ENCODE data around the gene HNF4A. TPM values are rescaled to one million over a fixed set of nuclear protein-coding genes. Genes with fewer than 3 reads are reported as not detected.

Gene HNF4A
- total RNA-seq, 1 donor from 2014 or later = not detected

GRCh38 chr20:44419131-44419844 lies 63.8 kb downstream of the HNF4A start:
- H3K36me3 ChIP-seq (ENCODE audit: control insufficient read depth in 3 of 3, insufficient read depth in 3 of 3, low read length in 3 of 3) = no peaks in the 10 kb centered on the region
- no peak overlapping the region for H3K9ac ChIP-seq (ENCODE audit: low read depth in 1 of 3, low read length in 3 of 3)
- no peak overlapping the region for H3K4me3 ChIP-seq (ENCODE audit: low read length in 3 of 3)
- H3K27ac ChIP-seq (ENCODE audit: low read depth, low read length) = no peak overlapping the region
- H3K9me3 ChIP-seq (ENCODE audit: control insufficient read depth in 3 of 3, low read length in 3 of 3) = no peaks in the 10 kb centered on the region
- H3K27me3 ChIP-seq (ENCODE audit: control insufficient read depth in 3 of 3, insufficient read depth in 3 of 3, low read length in 3 of 3) = peaks cover 14 to 24% (median 14%) of the 10 kb centered on the region in 3 donors
- H3K4me1 ChIP-seq (ENCODE audit: control insufficient read depth in 3 of 3, insufficient read depth in 3 of 3, low read length in 3 of 3) = no peaks in the 10 kb centered on the region

- H3K36me3 ChIP-seq (ENCODE audit: control insufficient read depth in 3 of 3, insufficient read depth in 3 of 3, low read length in 3 of 3) = no peaks in the 10 kb centered on the region
- H3K9ac ChIP-seq (ENCODE audit: low read depth in 1 of 3, low read length in 3 of 3) = no peak overlapping the region
- H3K9me3 ChIP-seq (ENCODE audit: control insufficient read depth in 3 of 3, low read length in 3 of 3) = no peaks in the 10 kb centered on the region
- no peak overlapping the region for H3K27ac ChIP-seq (ENCODE audit: low read depth, low read length)
- no peaks in the 10 kb centered on the region for H3K4me1 ChIP-seq (ENCODE audit: control insufficient read depth in 3 of 3, insufficient read depth in 3 of 3, low read length in 3 of 3)
- H3K4me3 ChIP-seq (ENCODE audit: low read length in 3 of 3) = no peak overlapping the region
- peaks cover 14 to 16% (median 14%) of the 10 kb centered on the region in 3 donors for H3K27me3 ChIP-seq (ENCODE audit: control insufficient read depth in 3 of 3, insufficient read depth in 3 of 3, low read length in 3 of 3)
Measured at GRCh38 chr20:44420497-44420896, 65.0 kb downstream of the HNF4A start.

GRCh38 chr20:44422083-44422482 lies 66.6 kb downstream of the HNF4A start:
- Histone ChIP-seq H3K4me3 (ENCODE audit: low read length in 3 of 3) (no peak overlapping the region), H3K9ac (ENCODE audit: low read depth in 1 of 3, low read length in 3 of 3) (no peak overlapping the region), H3K4me1 (ENCODE audit: control insufficient read depth in 3 of 3, insufficient read depth in 3 of 3, low read length in 3 of 3) (no peaks in the 10 kb centered on the region), H3K27me3 (ENCODE audit: control insufficient read depth in 3 of 3, insufficient read depth in 3 of 3, low read length in 3 of 3) (peaks cover 10 to 16% (median 14%) of the 10 kb centered on the region in 3 donors), H3K36me3 (ENCODE audit: control insufficient read depth in 3 of 3, insufficient read depth in 3 of 3, low read length in 3 of 3) (no peaks in the 10 kb centered on the region), H3K9me3 (ENCODE audit: control insufficient read depth in 3 of 3, low read length in 3 of 3) (no peaks in the 10 kb centered on the region), H3K27ac (ENCODE audit: low read depth, low read length) (no peak overlapping the region)

- Histone ChIP-seq H3K9me3 (ENCODE audit: control insufficient read depth in 3 of 3, low read length in 3 of 3) (no peaks in the 10 kb centered on the region), H3K27ac (ENCODE audit: low read depth, low read length) (no peak overlapping the region), H3K9ac (ENCODE audit: low read depth in 1 of 3, low read length in 3 of 3) (no peak overlapping the region), H3K36me3 (ENCODE audit: control insufficient read depth in 3 of 3, insufficient read depth in 3 of 3, low read length in 3 of 3) (no peaks in the 10 kb centered on the region), H3K27me3 (ENCODE audit: control insufficient read depth in 3 of 3, insufficient read depth in 3 of 3, low read length in 3 of 3) (peaks cover 10 to 16% (median 14%) of the 10 kb centered on the region in 3 donors), H3K4me1 (ENCODE audit: control insufficient read depth in 3 of 3, insufficient read depth in 3 of 3, low read length in 3 of 3) (no peaks in the 10 kb centered on the region), H3K4me3 (ENCODE audit: low read length in 3 of 3) (no peak overlapping the region)
Measured at GRCh38 chr20:44423480-44423879, 68.0 kb downstream of the HNF4A start.

- no peak overlapping the region for H3K4me3 ChIP-seq (ENCODE audit: low read length in 3 of 3)
- H3K36me3 ChIP-seq (ENCODE audit: control insufficient read depth in 3 of 3, insufficient read depth in 3 of 3, low read length in 3 of 3) = no peaks in the 10 kb centered on the region
- H3K4me1 ChIP-seq (ENCODE audit: control insufficient read depth in 3 of 3, insufficient read depth in 3 of 3, low read length in 3 of 3) = no peaks in the 10 kb centered on the region
- H3K9me3 ChIP-seq (ENCODE audit: control insufficient read depth in 3 of 3, low read length in 3 of 3) = no peaks in the 10 kb centered on the region
- H3K27me3 ChIP-seq (ENCODE audit: control insufficient read depth in 3 of 3, insufficient read depth in 3 of 3, low read length in 3 of 3) = peaks cover 10 to 16% (median 14%) of the 10 kb centered on the region in 3 donors
- no peak overlapping the region for H3K27ac ChIP-seq (ENCODE audit: low read depth, low read length)
- H3K9ac ChIP-seq (ENCODE audit: low read depth in 1 of 3, low read length in 3 of 3) = no peak overlapping the region
Measured at GRCh38 chr20:44424039-44424495, 68.6 kb downstream of the HNF4A start.

GRCh38 chr20:44425923-44426322 lies 70.4 kb downstream of the HNF4A start:
- H3K4me1 ChIP-seq (ENCODE audit: control insufficient read depth in 3 of 3, insufficient read depth in 3 of 3, low read length in 3 of 3) = no peaks in the 10 kb centered on the region
- no peaks in the 10 kb centered on the region for H3K36me3 ChIP-seq (ENCODE audit: control insufficient read depth in 3 of 3, insufficient read depth in 3 of 3, low read length in 3 of 3)
- H3K27me3 ChIP-seq (ENCODE audit: control insufficient read depth in 3 of 3, insufficient read depth in 3 of 3, low read length in 3 of 3) = peaks cover 10 to 26% (median 10%) of the 10 kb centered on the region in 3 donors
- no peak overlapping the region for H3K27ac ChIP-seq (ENCODE audit: low read depth, low read length)
- no peak overlapping the region for H3K4me3 ChIP-seq (ENCODE audit: low read length in 3 of 3)
- no peak overlapping the region for H3K9ac ChIP-seq (ENCODE audit: low read depth in 1 of 3, low read length in 3 of 3)
- no peaks in the 10 kb centered on the region for H3K9me3 ChIP-seq (ENCODE audit: control insufficient read depth in 3 of 3, low read length in 3 of 3)

GRCh38 chr20:44426879-44427790 lies 71.6 kb downstream of the HNF4A start:
- peaks cover 15 to 28% (median 17%) of the 10 kb centered on the region in 3 donors for H3K27me3 ChIP-seq (ENCODE audit: control insufficient read depth in 3 of 3, insufficient read depth in 3 of 3, low read length in 3 of 3)

GRCh38 chr20:44427804-44428173 lies 72.3 kb downstream of the HNF4A start:
- H3K36me3 ChIP-seq (ENCODE audit: control insufficient read depth in 3 of 3, insufficient read depth in 3 of 3, low read length in 3 of 3) = no peaks in the 10 kb centered on the region
- peaks cover 15 to 26% (median 18%) of the 10 kb centered on the region in 3 donors for H3K27me3 ChIP-seq (ENCODE audit: control insufficient read depth in 3 of 3, insufficient read depth in 3 of 3, low read length in 3 of 3)
- H3K4me3 ChIP-seq (ENCODE audit: low read length in 3 of 3) = no peak overlapping the region
- H3K9me3 ChIP-seq (ENCODE audit: control insufficient read depth in 3 of 3, low read length in 3 of 3) = no peaks in the 10 kb centered on the region
- H3K9ac ChIP-seq (ENCODE audit: low read depth in 1 of 3, low read length in 3 of 3) = no peak overlapping the region
- H3K4me1 ChIP-seq (ENCODE audit: control insufficient read depth in 3 of 3, insufficient read depth in 3 of 3, low read length in 3 of 3) = no peaks in the 10 kb centered on the region
- H3K27ac ChIP-seq (ENCODE audit: low read depth, low read length) = no peak overlapping the region

More at GRCh38 chr20:44426879-44427790, 71.6 kb downstream of the HNF4A start:
- no peak overlapping the region for H3K4me3 ChIP-seq (ENCODE audit: low read length in 3 of 3)
- H3K9me3 ChIP-seq (ENCODE audit: control insufficient read depth in 3 of 3, low read length in 3 of 3) = no peaks in the 10 kb centered on the region
- H3K4me1 ChIP-seq (ENCODE audit: control insufficient read depth in 3 of 3, insufficient read depth in 3 of 3, low read length in 3 of 3) = no peaks in the 10 kb centered on the region
- no peak overlapping the region for H3K9ac ChIP-seq (ENCODE audit: low read depth in 1 of 3, low read length in 3 of 3)
- H3K36me3 ChIP-seq (ENCODE audit: control insufficient read depth in 3 of 3, insufficient read depth in 3 of 3, low read length in 3 of 3) = no peaks in the 10 kb centered on the region
- no peak overlapping the region for H3K27ac ChIP-seq (ENCODE audit: low read depth, low read length)

- Histone ChIP-seq H3K4me3 (ENCODE audit: low read length in 3 of 3) (no peak overlapping the region), H3K27me3 (ENCODE audit: control insufficient read depth in 3 of 3, insufficient read depth in 3 of 3, low read length in 3 of 3) (peaks cover 13 to 25% (median 18%) of the 10 kb centered on the region in 3 donors), H3K27ac (ENCODE audit: low read depth, low read length) (no peak overlapping the region), H3K36me3 (ENCODE audit: control insufficient read depth in 3 of 3, insufficient read depth in 3 of 3, low read length in 3 of 3) (no peaks in the 10 kb centered on the region), H3K4me1 (ENCODE audit: control insufficient read depth in 3 of 3, insufficient read depth in 3 of 3, low read length in 3 of 3) (no peaks in the 10 kb centered on the region), H3K9me3 (ENCODE audit: control insufficient read depth in 3 of 3, low read length in 3 of 3) (no peaks in the 10 kb centered on the region), H3K9ac (ENCODE audit: low read depth in 1 of 3, low read length in 3 of 3) (no peak overlapping the region)
Measured at GRCh38 chr20:44428174-44429016, 72.9 kb downstream of the HNF4A start.

Data from skeletal muscle tissue (tissue), 4 donors.